ENCODE data around the gene PCDHGA8. TPM values are rescaled to one million over a fixed set of nuclear protein-coding genes. Genes with fewer than 3 reads are reported as not detected.

Gene PCDHGA8
- 2.0 and 4.0 TPM in 2 replicates for total RNA-seq (ENCODE audit: low replicate concordance)

DNA sequence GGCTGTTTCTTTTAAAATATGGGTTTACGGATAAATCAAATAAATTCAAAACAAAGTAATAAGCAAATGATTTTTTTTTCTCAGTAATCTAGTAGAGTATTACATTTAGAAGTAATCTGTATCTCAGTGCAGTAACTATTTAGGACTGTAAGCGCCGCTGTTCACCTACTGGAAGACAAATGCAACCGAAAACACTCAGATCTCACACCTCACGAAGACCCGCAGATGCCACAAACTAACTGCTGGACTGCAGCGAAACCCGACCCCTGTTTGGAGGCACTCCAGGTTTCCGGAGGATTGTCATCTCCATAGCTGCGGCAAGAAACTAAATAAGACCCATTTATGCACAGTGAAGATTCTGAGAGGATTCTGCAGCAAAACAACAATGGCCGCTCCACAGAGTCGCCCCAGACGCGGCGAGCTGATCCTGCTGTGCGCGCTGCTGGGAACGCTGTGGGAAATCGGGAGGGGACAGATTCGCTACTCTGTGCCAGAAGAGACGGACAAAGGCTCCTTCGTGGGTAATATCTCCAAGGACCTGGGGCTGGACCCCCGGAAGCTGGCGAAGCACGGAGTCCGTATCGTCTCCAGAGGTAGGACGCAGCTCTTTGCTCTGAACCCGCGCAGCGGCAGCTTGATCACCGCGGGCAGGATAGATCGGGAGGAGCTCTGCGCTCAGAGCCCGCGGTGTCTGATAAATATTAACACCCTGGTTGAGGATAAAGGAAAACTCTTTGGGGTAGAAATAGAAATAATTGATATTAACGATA is at the start of gene PCDHGA8:
Gene PCDHGA8 (plus strand): TSS at position 205 of the 770 bp plus-strand sequence. CDS start 181 bp downstream, at position 386.

GRCh38 chr5:141343242-141343952 is 49.0 kb upstream of the PCDHGA8 start, which contains the start of gene PCDHGA3:
Gene PCDHGA3 (plus strand): TSS chr5:141343829. CDS start chr5:141344034, 205 bp downstream.

GRCh38 chr5:141349917-141350619 is 42.4 kb upstream of the PCDHGA8 start, which contains the start of gene PCDHGB1:
Gene PCDHGB1 (plus strand): TSS chr5:141350099. CDS start chr5:141350261, 162 bp downstream.

GRCh38 chr5:141354900-141355469 is 37.4 kb upstream of the PCDHGA8 start, which contains the start of gene PCDHGA4:
Gene PCDHGA4 (plus strand): TSS chr5:141355021. CDS start chr5:141355108, 87 bp downstream.

GRCh38 chr5:141359790-141360426 is 32.5 kb upstream of the PCDHGA8 start, which contains the start of gene PCDHGB2:
Gene PCDHGB2 (plus strand): TSS chr5:141359994. CDS start chr5:141360136, 142 bp downstream.

DNA sequence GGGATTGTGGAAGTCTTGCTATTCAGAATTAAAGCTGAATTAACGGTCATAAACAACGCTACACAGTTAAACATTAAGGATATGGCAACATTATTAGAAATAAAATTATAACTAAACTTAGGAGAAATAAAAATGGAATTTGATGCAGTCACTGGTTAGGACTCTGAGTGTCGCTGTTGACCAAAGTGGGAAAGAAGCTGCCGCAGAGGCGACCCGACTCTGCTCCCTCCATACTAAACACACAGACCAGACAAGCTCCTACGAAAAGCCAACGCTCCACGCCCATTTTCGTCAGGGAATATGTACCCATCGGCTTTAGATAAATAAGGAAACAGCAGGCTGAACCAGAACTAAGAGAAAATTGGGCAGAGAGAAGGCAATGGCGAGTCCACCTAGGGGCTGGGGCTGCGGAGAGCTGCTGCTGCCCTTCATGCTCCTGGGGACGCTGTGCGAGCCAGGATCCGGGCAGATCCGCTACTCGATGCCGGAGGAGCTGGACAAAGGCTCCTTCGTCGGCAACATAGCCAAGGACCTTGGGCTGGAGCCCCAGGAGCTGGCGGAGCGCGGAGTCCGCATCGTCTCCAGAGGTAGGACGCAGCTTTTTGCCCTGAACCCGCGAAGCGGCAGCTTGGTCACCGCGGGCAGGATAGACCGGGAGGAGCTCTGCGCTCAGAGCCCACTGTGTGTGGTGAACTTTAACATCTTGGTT is 28.3 kb upstream of the PCDHGA8 start, which contains the start of gene PCDHGA5:
Gene PCDHGA5 (plus strand): TSS at position 211 of the 709 bp plus-strand sequence. CDS start 169 bp downstream, at position 380.

GRCh38 chr5:141369994-141370848 is 22.2 kb upstream of the PCDHGA8 start, which contains the start of gene PCDHGB3:
Gene PCDHGB3 (plus strand): TSS chr5:141370242. CDS start chr5:141370395, 153 bp downstream.

DNA sequence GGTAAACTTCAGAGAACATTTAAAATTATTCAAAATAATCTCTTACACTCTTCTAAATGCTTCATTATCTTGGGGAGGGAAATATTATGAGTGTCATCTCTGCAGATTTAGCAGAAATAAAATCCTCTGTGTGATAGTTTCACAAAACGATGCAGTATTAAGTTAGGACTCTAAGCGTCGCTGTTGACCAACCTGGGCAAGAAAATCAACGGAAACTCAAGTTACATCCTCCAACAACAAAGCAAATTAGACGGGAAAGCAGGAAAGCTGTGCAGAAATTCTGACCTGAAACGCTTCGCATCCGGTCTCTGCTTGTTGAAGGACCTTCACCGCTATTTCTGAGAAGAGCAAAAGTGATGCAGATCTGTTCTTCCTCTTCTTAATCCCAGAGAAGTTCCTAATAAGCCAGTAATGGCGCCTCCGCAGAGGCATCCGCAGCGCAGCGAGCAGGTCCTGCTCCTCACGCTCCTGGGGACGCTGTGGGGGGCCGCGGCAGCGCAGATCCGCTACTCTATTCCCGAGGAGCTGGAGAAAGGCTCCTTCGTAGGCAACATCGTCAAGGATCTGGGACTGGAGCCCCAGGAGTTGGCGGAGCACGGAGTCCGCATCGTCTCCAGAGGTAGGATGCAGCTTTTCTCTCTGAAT is 18.6 kb upstream of the PCDHGA8 start, which contains the start of gene PCDHGA6:
Gene PCDHGA6 (plus strand): TSS at position 219 of the 645 bp plus-strand sequence. CDS start 193 bp downstream, at position 412.

GRCh38 chr5:141382469-141383294 is 9.8 kb upstream of the PCDHGA8 start, which contains the start of gene PCDHGA7:
Gene PCDHGA7 (plus strand): TSS chr5:141382742. CDS start chr5:141382900, 158 bp downstream.

DNA sequence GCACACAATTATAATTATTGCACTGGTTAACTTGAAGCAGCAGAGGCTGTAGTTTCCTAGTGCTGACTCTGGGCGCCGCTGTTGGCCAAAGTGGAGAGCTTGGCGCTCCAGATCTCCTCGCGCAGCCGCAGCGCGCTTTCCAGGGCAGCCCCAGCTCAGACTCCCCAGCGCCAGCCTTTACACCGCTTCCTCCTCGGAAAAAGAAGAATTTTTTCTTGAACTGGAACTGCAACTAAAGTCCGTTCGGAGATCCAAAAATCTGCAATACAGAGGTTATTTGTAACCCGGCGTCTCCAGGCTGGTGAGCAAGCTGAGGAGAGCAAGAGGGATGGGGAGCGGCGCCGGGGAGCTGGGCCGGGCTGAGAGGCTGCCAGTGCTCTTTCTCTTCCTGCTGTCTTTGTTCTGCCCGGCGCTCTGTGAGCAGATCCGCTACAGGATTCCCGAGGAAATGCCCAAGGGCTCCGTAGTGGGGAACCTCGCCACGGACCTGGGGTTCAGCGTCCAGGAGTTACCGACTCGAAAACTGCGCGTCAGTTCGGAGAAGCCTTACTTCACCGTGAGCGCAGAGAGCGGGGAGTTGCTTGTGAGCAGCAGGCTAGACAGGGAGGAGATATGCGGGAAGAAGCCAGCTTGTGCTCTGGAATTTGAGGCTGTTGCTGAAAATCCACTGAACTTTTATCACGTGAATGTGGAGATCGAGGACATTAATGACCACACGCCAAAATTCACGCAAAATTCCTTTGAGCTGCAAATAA is 4.7 kb upstream of the PCDHGA8 start, which contains the start of gene PCDHGB4:
Gene PCDHGB4 (plus strand): TSS at position 142 of the 755 bp plus-strand sequence. CDS start 187 bp downstream, at position 329.

GRCh38 chr5:141397756-141398551 is 5.5 kb downstream of the PCDHGA8 start, which contains the start of gene PCDHGB5:
Gene PCDHGB5 (plus strand): TSS chr5:141397947. CDS start chr5:141398128, 181 bp downstream.

GRCh38 chr5:141402553-141403243 is 10.3 kb downstream of the PCDHGA8 start, which contains the start of gene PCDHGA9:
Gene PCDHGA9 (plus strand): TSS chr5:141402778. CDS start chr5:141402953, 175 bp downstream.

GRCh38 chr5:141407790-141408505 is 15.5 kb downstream of the PCDHGA8 start, which contains the start of gene PCDHGB6:
Gene PCDHGB6 (plus strand): TSS chr5:141408021. CDS start chr5:141408203, 182 bp downstream.

GRCh38 chr5:141412854-141413539 is 20.6 kb downstream of the PCDHGA8 start, which contains the start of gene PCDHGA10:
Gene PCDHGA10 (plus strand): TSS chr5:141412987. CDS start chr5:141413176, 189 bp downstream.

Data from smooth muscle cell of the coronary artery (primary cell).